SW480 (cell line): ENCODE data around the gene MTHFD2L.
"Not testable (repeated sequence)": the region's sequence is repeated elsewhere in the genome, so short reads cannot be mapped to it uniquely, and the experiment has no call there.

Source experiments
- DNase-seq: peaks from one replicate; pipeline ENCODE4 v3.0.0-alpha.2; 2016; ENCODE audit warnings: low spot score

Gene MTHFD2L

GRCh38 chr4:74157561-74158465 is at the start of gene MTHFD2L:
MTHFD2L (plus strand) TSS chr4:74158118; CDS start chr4:74158139, 21 bp downstream.
- DNase-seq: peak; percentile 95

- DNase-seq: no peak
Observed at GRCh38 chr4:74108457-74109115, 49.3 kb upstream of the MTHFD2L start.

DNA sequence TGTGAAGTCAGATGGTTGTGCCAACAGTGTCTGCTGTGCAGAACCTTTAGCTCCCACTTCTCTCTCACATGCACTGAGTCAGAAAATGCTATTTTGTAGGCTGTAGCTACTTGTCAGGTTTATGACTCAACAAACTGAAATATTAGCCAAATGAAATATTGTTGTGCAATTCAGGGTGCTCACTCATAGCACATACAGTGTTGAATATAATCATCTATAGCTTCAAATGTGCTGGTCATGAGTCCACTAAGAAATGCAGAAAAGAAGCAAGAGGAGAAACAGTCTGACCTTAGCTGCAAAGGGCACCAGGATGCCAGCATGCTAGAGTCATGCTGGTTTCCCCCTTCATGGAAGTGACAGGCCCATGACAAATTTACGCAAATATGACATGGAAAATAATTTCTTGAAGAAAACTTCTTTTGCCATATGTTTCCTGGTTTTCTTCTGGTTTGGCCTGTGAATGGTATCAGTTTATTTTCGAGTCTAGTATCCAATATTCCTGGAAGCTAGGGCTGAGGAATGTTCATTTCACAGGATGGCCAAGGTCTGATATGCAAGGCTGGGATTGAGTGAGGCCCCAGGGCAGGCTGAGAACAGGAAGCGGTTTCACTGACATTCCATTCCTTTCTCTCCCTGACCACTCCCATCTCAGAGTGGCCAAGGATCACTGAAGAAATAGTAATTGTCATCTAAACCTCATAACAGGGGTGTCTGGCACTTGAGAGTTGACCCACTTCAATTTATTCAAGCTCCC is 48.6 kb upstream of the MTHFD2L start:
- DNase-seq: peak; percentile 52

DNA sequence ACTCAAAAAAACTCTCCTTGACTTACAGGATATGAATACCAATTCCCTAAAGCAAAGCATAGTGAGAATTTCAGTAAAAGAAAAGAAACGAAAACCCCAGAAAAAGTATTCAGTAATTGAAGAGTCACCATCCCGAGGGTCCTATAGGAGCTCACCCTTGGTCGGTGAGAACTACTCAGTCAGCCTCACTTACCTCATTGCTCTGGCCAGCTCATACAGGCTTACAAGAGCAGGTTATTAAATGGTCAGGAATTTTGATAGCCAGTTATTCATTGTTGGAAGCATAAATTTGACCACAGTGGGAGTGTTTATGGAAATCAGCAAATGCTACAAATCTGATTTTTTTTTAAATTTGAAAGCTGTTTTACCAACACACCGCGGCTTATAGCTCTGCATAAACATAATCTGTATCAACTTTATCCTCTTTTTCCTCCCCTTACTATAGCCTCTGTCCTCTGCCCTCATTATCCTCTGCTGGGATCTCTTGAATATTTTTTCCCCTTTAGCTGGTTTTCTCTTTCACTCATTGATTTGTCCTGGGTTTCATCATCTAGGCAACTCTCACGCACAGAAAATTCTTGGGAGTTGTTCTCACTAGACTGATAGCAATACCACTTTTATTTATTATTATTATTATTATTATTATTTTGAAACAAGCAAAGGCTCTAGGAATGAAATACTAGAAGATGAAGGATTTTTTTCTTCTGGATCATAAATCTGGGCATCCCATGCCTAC is 47.9 kb upstream of the MTHFD2L start:
- peak; percentile 29 for DNase-seq

DNA sequence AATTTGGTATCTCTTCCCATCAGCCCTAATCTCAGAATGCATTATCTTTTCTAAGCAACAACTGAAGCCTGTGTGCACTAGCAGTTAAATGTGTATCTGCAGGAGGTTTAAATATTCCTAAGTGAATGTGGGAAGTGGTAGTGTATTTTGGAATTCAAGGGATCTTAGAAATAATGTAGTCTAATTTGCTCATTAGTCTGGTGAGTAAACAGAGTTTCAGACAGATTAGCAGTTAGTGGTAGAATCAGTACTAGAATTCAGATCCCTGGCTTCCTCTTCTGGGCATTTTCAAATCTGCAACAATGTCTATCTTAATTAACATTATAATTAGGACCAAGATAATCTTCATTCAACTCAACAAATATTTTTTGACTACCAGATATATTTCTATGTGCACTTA is 47.2 kb upstream of the MTHFD2L start:
- no peak for DNase-seq

GRCh38 chr4:74111306-74111975 is 46.5 kb upstream of the MTHFD2L start:
- no peak for DNase-seq

GRCh38 chr4:74111990-74112389 is 45.9 kb upstream of the MTHFD2L start:
- DNase-seq: no peak

DNA sequence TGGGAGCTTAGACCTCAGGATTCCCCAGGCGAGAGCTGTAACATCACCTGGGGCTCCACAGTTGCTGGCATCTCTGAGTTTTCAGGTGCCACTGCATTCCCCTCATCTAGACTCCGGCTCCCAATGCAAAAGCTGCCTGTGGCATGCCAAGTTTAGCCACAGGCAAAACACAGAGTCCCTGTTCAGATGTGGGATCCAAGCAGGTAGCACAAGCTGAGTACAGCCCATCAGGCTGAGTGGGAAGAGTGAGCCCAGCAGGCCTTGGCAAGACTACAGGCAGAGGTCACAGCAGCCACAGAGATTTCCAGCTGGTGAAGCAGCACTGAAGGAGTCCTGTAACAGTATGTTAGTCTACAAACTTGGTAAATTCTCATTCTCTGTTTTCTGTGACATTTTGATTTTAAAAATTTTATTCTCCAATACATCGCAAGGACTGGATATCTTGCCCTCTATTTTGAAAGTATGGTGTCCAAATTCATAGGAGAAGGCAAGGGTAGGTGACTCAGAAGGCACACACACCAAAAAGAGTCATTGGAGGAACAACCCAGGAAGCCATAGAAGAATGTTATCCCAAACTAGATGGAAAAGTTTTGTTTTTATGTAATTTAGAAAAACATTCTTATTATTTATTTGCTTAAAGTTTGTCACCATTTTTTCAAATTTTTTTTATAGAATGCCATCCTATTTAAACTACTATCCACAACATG is 45.4 kb upstream of the MTHFD2L start:
- DNase-seq: no peak

- no peak for DNase-seq
Observed at GRCh38 chr4:74114234-74114633, 43.7 kb upstream of the MTHFD2L start.

- peak; percentile 39 for DNase-seq
Observed at GRCh38 chr4:74117024-74117534, 40.8 kb upstream of the MTHFD2L start.

GRCh38 chr4:74118600-74119338 is 39.1 kb upstream of the MTHFD2L start:
- no peak for DNase-seq

GRCh38 chr4:74120086-74120485 is 37.8 kb upstream of the MTHFD2L start:
- DNase-seq: no peak

- no peak for DNase-seq
Observed at GRCh38 chr4:74121643-74122579, 36.0 kb upstream of the MTHFD2L start.

- DNase-seq: no peak
Observed at GRCh38 chr4:74123065-74123728, 34.7 kb upstream of the MTHFD2L start.

- no peak for DNase-seq
Observed at GRCh38 chr4:74125029-74125428, 32.9 kb upstream of the MTHFD2L start.

GRCh38 chr4:74127745-74128144 is 30.2 kb upstream of the MTHFD2L start:
- DNase-seq: no peak

DNA sequence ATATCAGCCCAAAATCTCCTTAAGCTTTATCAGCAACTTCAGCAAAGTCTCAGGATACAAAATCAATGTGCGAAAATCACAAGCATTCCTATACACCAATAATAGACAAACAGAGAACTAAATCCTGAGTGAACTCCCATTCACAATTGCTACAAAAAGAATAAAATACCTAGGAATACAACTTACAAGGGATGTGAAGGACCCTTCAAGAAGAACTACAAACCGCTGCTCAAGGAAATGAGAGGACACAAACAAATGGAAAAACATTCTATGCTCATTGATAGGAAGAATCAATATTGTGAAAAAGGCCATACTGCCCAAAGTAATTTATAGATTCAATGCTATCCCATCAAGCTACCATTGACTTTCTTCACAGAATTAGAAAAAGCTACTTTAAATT is 27.1 kb upstream of the MTHFD2L start:
- not testable (repeated sequence) for DNase-seq

- not testable (repeated sequence) for DNase-seq
Observed at GRCh38 chr4:74132188-74132587, 25.7 kb upstream of the MTHFD2L start.
